GM21529 (cell line): Measurements from ENCODE around the gene PELI2.

Source experiments
- ATAC-seq: cut with Tn5 transposase; IDR thresholded peaks from one replicate; pipeline ENCODE4 v1.9.1; 2021; ENCODE audit not compliant: unreplicated experiment

Gene PELI2

DNA sequence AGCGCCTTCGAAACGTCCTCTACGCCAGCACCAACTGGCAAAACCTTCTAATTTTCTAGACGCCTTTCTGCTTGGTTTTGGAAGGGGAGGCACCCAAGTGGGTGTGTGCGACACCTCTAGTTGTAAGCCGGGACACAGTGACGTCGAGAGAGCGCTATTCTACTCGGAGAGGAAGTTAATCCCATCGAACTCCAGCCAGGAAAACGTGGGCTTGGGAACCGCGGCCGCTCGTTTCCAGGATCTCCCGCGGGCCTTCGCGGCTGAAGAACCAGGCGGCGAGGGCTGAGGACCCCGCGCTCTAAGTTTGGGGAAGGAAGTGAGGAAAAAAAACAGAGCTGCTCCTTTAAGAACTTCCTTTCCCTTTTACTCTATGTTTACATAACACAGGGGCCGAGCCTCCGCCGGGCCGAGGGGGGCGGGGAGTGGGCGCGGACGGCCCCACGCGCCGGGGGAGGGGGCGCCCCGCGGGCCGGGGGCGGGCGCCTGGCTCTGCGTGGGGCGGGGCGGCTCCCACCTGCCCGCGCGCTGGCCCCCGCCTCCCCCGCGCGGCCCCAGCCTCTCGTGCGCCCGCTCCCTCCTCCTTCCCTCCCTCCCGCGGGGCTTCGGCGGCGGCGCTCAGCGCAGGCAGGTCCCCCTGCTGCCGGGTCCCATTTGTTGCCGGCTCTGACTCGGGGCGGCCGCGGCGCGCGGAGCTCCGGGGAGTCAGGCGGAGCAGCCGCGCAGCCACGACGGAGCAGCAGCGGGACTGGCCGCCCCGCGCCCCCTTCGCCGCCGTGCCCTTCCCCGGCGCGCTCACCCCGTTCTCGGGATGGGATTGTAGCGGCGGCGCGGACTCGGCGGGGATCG is at the start of gene PELI2:
TSS of gene PELI2 (plus strand) at position 647 of the 846 bp plus-strand sequence. CDS start 250 bp downstream, outside the sequence.
- ATAC-seq: peak; percentile 74

DNA sequence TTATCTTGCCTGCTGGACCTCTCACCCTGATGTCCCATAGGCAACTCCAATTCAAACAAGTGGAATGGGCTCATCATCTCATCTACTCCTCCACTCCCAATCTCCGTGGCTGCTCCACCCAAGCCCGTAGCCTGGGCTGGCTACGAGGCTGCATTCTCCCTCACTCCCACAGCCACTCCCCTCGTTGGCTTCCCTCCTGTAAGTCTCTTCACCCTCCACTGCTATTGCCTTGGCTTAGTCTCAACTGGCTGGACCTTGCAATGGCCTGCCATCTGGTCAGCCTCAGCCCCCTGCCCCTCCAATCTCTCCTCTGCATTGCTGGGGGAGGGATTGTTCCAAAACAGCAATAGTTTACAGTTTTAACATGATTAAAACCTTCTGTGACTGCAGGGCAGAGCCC is 44.4 kb upstream of the PELI2 start:
- ATAC-seq: no peak

DNA sequence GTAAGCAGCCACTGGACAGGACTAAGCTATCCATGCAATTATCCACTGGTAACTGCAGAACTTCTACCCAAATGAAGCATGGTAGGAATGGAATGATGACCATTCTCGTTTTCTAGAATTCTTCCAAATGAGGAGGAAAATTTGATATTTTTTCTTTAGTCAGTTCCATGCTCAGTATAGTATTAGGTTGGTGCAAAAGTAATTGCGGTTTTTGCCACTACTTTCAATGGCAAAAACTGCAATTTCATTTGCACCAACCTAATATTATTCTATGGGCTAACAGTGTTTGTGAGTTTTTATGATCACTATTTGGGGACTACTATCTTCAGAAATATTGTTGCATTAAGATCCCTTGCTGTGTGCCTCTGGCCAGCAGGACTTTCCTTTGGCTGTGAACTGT is 42.9 kb upstream of the PELI2 start:
- ATAC-seq: no peak

GRCh38 chr14:56081139-56081538 is 37.1 kb upstream of the PELI2 start:
- no peak for ATAC-seq

GRCh38 chr14:56082880-56083279 is 35.3 kb upstream of the PELI2 start:
- no peak for ATAC-seq

GRCh38 chr14:56085471-56085870 is 32.7 kb upstream of the PELI2 start:
- no peak for ATAC-seq

DNA sequence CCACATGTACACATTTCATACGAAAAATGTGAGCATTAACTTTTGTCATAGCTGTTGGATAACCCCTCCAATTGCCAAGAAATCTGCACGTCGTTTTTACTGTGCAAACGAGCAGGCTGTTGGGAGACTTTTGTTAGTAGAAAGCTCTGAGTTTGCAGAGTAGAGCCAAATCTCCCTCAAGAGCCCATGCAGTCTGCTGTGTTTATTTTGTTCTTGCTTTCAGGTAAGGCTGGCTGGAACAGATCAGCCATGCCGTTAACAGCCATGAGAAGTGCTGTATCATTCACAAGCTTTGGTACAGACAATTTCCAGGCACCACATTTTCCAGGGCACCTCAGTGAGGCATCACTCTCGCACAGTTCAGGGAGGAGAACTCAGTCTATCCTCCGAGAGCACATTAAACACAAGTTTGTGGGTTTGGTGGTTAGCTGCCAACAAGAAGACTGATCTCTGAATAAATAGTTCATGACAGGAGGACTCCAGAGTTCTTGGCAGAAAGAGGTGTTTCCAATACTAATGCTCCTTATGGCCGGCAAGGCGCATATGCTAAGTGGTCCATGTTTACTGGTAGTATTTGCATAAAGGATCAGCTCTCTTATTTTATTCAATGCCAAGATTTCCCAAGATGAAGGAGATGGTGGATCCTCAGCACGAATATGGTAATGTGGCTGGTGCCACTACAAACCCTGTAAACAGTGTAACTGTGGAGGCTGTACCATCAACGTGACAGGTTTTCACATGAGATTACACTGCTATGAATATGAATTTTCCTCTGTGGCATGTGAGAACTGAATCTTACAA is 30.3 kb upstream of the PELI2 start:
- no peak for ATAC-seq

DNA sequence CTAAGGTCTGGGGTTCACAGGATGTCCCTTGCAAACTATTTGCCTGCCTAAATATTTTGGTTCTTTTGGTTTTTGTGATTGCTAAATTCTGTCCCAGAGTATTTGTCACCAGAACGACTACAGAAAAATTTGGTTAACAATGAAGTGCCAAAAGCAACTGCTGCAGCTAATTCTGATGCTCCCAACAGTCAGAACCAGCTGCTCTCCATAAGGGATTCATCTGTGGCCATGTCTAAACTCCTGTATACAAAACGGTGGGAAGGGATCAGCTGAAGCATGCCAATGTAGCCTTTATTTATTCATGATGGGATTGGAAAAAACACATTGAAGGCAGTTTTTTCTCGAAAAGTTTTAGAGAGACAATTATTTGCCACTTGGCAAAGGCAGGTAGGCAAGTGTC is 29.3 kb upstream of the PELI2 start:
- no peak for ATAC-seq

- no peak for ATAC-seq
Measured at GRCh38 chr14:56092763-56093162, 25.4 kb upstream of the PELI2 start.

GRCh38 chr14:56094076-56094475 is 24.1 kb upstream of the PELI2 start:
- ATAC-seq: no peak

DNA sequence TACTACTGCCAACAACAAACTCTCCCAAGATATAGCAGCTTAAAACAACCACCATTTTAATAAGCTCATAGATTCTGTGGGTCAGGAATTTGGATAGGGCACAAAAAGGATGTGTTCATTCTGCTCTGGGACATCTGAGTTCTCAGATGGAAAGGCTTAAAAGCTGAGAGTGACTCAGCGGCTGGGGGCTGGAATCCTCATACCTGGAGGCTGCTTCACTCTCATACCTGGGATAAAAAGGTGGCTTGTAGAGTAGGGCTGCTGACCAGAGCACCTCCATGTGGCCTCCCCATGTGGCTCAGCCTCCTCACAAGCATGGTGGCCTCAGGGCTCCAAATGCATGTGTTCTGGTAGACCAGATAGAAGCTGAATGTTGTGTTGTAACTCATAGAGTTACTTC is 20.2 kb upstream of the PELI2 start:
- ATAC-seq: no peak

DNA sequence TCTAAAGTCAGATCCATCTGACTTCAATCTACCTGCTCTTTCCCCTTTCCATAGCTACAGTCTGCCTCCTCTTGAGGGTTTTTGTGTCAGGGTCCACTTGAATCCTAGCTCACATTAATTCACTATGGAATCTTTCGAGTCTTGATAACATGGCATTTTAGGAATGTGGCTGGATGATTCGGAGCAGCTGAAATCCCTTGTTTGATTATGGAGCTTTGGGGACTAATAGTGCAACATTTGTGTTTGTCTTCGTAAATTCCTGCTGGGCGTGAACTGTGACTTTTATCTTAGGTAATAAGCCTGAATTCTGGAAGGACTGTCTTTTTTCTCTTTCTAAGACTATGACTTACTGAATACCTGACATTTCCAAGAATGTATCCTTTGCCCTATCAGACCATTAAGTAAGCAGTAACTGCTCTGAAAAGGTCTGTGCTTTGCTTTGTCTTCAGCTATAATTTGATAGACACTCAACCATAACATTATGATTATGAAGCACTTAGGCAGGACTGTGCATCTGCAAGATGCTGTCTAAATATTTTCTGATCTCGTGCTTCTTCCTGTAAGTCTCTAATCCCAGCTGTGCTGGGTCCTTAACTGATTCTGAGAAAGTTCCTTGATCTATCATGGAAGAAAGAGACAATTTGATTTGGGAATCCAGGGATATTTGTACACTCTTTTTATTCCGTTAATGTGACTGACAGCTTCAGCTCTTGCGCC is 19.0 kb upstream of the PELI2 start:
- ATAC-seq: no peak

- ATAC-seq: no peak
Measured at GRCh38 chr14:56100556-56100955, 17.7 kb upstream of the PELI2 start.

DNA sequence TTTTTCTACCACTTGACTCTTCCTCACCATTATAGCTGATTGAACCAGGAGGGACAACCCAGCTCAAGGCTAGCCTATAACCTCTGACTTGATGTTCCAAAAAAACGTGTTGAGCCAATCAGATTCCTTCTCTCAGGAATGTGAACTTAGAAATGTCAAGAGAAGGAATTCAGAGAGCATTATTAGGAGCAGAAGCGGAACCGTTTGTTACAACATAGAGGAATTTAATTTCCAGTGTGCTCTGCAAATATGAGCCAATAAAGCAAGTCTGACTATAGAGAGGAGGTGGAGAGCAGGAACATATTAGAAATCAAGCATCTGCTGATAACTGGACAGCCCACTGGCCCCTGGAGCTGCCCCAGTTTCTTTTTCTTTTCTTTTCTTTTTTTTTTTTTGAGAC is 15.3 kb upstream of the PELI2 start:
- no peak for ATAC-seq

DNA sequence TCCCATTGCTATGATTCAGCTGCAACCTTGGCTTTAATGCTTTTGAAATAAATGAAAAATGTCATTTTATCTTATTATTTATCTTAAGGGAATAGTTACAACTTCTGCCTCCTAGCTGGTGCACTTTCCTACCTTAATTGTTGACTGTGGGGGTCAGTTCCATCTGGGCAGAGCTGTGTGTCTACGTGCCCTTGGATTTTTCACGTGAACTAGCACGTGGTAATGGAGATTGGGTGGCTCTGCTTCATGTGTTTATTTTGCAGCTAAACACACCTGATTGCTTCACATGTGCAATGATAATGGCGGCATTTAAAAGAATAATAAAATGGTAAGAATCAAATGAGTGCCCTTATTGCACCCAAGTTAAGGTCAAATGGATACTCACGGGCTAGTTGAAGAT is 10.6 kb upstream of the PELI2 start:
- no peak for ATAC-seq

GRCh38 chr14:56108057-56108456 is 10.2 kb upstream of the PELI2 start:
- no peak for ATAC-seq

DNA sequence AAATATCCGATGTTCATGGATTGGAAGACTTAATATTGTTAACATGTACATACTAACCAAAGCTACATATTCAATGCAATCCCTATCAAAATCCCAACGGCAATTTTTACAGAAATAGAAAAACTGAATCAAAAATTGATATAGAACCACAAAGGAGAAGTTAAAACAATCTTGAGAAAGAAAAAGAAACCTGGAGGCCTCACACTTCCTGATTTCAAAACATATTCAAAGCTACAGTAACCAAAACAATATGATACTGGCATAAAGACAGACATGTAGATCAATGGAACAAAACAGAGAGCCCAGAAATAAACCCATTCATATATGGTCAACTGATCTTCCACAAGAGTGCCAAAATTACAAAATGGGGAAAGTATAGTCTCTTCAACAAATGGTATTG is 5.4 kb upstream of the PELI2 start:
- ATAC-seq: no peak

DNA sequence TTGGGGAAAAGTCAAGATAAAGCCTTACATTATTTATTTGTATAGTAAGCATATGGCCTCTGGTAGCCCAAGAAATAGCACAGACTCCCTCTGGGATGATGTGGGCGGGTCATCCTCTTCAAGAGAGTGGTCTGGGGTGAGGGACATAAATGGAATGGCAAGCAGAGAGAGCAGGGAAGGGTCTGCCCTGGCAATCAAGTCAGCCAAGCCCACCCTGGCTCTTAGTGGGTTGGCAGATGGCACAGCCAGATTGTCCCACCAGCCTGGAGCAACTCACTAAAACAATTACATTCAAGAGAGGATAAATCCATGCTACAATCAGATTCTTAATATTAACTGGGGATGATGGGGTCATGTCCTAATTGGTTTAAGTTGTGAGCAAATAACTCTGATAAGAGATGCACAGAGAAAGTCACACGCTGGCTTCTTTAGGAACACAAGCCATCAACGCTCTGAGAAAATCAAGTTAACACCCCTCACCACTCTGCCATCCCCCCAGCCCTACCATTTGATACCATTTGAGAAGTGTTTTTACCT is 2.8 kb upstream of the PELI2 start:
- no peak for ATAC-seq

DNA sequence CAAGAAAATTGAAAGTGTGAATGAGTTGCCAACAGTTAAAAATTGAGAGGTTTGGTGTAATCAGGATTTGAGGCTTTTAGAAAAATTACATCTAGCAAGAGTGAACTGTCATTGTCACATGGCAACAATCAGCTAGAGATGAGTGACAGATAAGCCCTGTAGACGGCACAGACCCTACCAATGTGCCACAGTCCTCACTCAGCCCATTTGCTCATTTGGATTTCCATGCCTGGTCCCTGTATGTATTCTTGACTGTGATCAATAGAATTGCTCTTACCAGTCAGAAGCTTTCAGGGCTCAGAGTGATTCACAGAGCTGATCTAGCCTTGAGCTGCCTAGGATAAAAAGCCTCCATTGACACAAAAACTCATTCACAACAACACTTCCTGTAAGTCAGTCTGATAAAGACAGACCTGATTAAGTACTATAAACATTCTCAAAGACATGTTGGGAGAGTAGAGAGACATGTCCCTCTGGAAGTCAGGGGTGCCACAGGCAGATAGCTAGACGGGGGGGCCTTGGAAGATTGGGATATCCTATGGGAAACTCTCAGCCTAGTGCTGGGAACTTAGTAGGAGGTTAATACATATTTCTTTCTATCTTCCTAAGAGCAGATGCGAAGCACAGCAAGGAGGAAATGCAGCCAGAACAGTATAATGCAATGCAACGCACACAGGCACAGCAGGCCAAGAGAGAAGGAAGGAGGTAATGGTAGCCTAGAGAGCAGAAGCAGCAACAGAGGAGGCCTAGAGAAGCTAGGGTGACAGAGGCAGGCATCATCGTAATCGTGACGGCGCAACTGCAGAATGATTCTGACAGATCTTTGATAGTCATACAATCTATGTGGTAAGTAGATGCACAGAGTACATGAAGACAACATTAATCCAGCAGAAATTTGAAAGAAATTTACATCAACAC is 2.0 kb upstream of the PELI2 start:
- ATAC-seq: no peak

GRCh38 chr14:56118611-56119181 is 485 bp downstream of the PELI2 start:
- ATAC-seq: peak; percentile 21
